ENCODE results near the gene LIPC. TPM values are rescaled to one million over a fixed set of nuclear protein-coding genes. Genes with fewer than 3 reads are reported as not detected.

Gene LIPC
- total and polyA plus RNA-seq, 2 of the 4 experiments (the other 2 are of a cell fraction): 0.07 TPM; not detected in 1

- H3K4me1 ChIP-seq (ENCODE audit: control insufficient read depth, insufficient read depth, low read length): peaks cover 3% of the 10 kb centered on the region
- TF ChIP-seq CTCF (conservative IDR thresholded peaks at IDR 0.05; ENCODE audit: low read depth, low read length) (no peak), ELK1 (IDR thresholded peaks at IDR 0.05; ENCODE audit: borderline replicate concordance, low read depth, low read length) (no peak), CEBPB (IDR thresholded peaks at IDR 0.05; ENCODE audit: low read depth, low read length) (no peak), MAFK (IDR thresholded peaks at IDR 0.05; ENCODE audit: low read depth, low read length) (no peak), NFE2L2 (IDR thresholded peaks at IDR 0.05; ENCODE audit: low read depth, low read length) (no peak), MXI1 (IDR thresholded peaks at IDR 0.05; ENCODE audit: borderline replicate concordance, low read depth, low read length) (no peak), RAD21 (IDR thresholded peaks at IDR 0.05; ENCODE audit: low read length) (no peak), POLR2A (IDR thresholded peaks at IDR 0.05; ENCODE audit: low read depth, low read length) (no peak), MAZ (IDR thresholded peaks at IDR 0.05; ENCODE audit: borderline replicate concordance, low read depth, low read length) (no peak), SMC3 (IDR thresholded peaks at IDR 0.05; ENCODE audit: low read depth, low read length) (no peak), CHD1 (IDR thresholded peaks at IDR 0.05; ENCODE audit: low read depth, low read length) (no peak), RCOR1 (IDR thresholded peaks at IDR 0.05; ENCODE audit: insufficient replicate concordance, low read length) (no peak), BHLHE40 (IDR thresholded peaks at IDR 0.05; ENCODE audit: low read depth, low read length) (no peak), USF2 (IDR thresholded peaks at IDR 0.05; ENCODE audit: low read depth, low read length) (no peak), FOS (IDR thresholded peaks at IDR 0.05; ENCODE audit: low read depth, low read length) (no peak), RFX5 (IDR thresholded peaks at IDR 0.05; ENCODE audit: low read depth, low read length) (no peak)
- peaks cover 11% of the 10 kb centered on the region for H3K9me3 ChIP-seq (ENCODE audit: control insufficient read depth, insufficient read depth, low read length)
- no peak overlapping the region for H2BK20ac ChIP-seq (ENCODE audit: low read depth, low read length)
- 92% methylated on average over 9 of the region's 27 CpGs; no CpG with 5 or more reads in 1 of the 2 experiments for WGBS, 2 experiments (ENCODE audit: extremely low coverage in 2 of 2, insufficient read length in 1 of 2)
- H3K14ac ChIP-seq (replicated peaks; ENCODE audit: low read depth, low read length): no peak overlapping the region
- H3K9me1 ChIP-seq (ENCODE audit: insufficient read depth, low read length): peaks cover under 1% of the 10 kb centered on the region
- no peaks in the 10 kb centered on the region for H3K27me3 ChIP-seq (ENCODE audit: control insufficient read depth, insufficient read depth, low read length)
- CTCF ChIA-PET: no interaction called here
- no peaks in the 10 kb centered on the region for H4K20me1 ChIP-seq (ENCODE audit: insufficient read depth, low read length)
- H3K56ac ChIP-seq (ENCODE audit: extremely low read depth, insufficient read depth, low read length): no peak overlapping the region
- POLR2A ChIA-PET (ENCODE audit: unreplicated experiment): no interaction called here
- H4K91ac ChIP-seq (ENCODE audit: insufficient read depth, low read depth, low read length): no peak overlapping the region
- no peak for ATAC-seq (ENCODE audit: low read depth)
- no peak overlapping the region for H4K8ac ChIP-seq (ENCODE audit: low read depth in 2 of 2, low read length in 2 of 2)
- no peak overlapping the region for H2AK9ac ChIP-seq (replicated peaks; ENCODE audit: low read depth, low read length, poor library complexity)
- no peak overlapping the region for H3K9ac ChIP-seq (ENCODE audit: low read depth, low read length)
- H3K23ac ChIP-seq (ENCODE audit: low read depth, low read length): no peak overlapping the region
- H2AFZ ChIP-seq (replicated peaks; ENCODE audit: low read length, poor library complexity): no peak overlapping the region
- no peak for DNase-seq
- no peak overlapping the region for H3K4ac ChIP-seq (ENCODE audit: low read depth, low read length)
- no peak overlapping the region for H2BK5ac ChIP-seq (ENCODE audit: low read depth, low read length, poor library complexity, severe bottlenecking)
- no peaks in the 10 kb centered on the region for H3K79me1 ChIP-seq (ENCODE audit: low read depth in 1 of 2, low read length in 2 of 2)
- no peak overlapping the region for H2BK120ac ChIP-seq (ENCODE audit: low read depth, low read length)
- H4K5ac ChIP-seq (ENCODE audit: low read depth, low read length): no peak overlapping the region
- intact Hi-C loops (cut with micrococcal nuclease): no loop called here
- no peak overlapping the region for H3K27ac ChIP-seq (ENCODE audit: insufficient read depth, low read length)
- no TSS peak for BruUV-seq (replicated peaks)
- dilution Hi-C loops (cut with HindIII; ENCODE audit: low sequenced_read_pairs, unreplicated experiment): no loop called here
- no peak overlapping the region for H3K4me2 ChIP-seq (ENCODE audit: low read depth, low read length)
- in situ Hi-C loops (cut with MboI; ENCODE audit: low sequenced_read_pairs): no loop called here
- no peaks in the 10 kb centered on the region for H3K36me3 ChIP-seq (ENCODE audit: control insufficient read depth, insufficient read depth, low read length)
- H2AK5ac ChIP-seq (ENCODE audit: low read depth, low read length): 0 out of 2 replicates have a peak overlapping the region, but pooled peaks have one; percentile 18
- no peak overlapping the region for H3K18ac ChIP-seq (ENCODE audit: low read depth, low read length)
- H3K4me3 ChIP-seq (ENCODE audit: insufficient read depth, low read depth, low read length): no peak overlapping the region
- no peak overlapping the region for H2BK15ac ChIP-seq (ENCODE audit: low read depth, low read length)
Observed at GRCh38 chr15:58490086-58490887, 58.5 kb downstream of the LIPC start.

Data from IMR-90 (cell line).